ENCODE measurements around the gene RCBTB1. TPM values are rescaled to one million over a fixed set of nuclear protein-coding genes. Genes with fewer than 3 reads are reported as not detected.

The RCBTB1 gene
- total RNA-seq: 19.7 and 22.8 TPM in 2 replicates

DNA sequence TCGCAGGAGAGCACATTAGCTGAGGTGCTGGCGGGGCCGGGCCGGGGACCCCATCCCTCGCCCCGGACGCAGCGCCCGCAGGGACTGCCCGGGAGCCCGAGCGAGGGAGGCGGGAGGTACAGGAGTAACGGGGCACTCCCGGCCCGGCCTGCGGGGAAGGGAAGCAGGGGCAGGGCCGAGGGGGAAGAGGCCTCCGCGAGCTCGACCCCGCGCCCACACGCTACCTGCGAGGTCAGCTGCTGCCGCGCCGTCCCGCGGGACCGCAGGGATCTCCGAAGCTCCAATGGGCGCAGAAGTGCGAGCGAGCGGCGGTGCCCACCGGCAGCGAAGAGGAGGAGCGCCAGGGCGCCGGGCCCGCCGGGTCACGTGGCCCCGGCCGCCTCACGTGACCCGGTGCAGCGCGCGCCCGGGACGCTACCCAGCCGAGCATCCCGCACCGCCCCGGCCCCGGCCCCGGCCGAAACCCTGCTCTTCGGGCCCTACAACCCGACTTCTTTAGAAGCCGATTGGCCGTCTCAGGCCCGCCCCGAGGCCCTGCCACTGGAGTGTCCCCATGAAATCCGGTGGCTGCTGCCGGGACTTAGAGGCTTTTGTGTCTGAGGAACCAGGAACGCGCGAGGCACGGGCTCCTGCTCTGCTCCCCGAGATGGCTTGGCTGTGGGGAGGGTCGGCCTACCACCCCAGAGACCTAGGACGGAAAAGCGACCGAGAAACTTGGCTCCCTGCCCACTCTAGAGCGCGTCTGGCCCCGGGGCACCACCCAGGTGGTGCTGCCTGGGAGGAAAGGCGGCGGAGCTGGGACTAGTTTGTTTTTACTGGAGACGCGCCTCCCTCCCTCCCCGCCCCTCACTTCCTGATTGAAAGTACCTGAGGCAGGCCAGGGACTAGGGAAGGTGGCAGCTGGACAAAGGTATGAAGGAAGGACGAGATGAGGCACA lies at the start of gene RCBTB1:
Gene RCBTB1 (minus strand): TSS at position 339 of the 938 bp plus-strand sequence. CDS start 18,279 bp downstream, outside the sequence.

DNA sequence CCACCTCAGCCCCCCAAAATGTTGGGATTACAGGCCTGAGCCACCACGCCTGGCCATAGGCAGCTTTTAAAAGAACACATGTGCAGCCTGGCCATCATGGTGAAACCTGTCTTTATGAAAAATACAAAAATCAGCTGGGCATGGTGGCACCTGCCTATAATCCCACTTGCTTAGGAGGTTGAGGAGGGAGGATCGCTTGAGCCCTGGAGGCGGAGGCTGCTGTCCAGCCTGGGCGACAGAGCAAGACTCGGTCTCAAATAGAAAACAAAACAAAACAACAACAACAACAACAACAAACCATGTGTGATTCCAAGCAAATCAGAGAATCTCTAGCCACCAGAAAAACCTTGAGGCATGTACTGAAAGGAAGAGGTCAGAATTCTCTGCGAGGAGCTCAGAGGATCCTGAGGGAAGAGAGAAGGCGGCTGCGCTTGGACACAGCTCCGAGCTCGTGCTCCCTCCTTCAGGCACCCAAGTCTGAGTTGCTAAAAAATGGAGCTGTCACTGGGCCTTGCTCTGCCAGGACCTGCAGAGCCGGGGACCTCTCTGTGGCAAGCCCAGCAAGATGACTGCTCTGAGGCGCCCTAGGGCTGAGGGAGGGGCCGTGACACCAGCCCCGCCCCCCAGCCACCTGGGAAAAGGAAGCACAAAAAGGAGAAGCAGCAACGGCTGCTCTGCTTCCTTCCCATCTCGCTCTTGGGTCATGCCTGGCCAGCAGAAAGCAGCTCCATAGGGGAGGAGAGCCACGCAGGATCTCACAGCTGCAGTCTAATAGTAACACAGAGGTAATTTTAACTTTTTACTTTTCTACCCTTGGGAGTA lies 42.7 kb upstream of the RCBTB1 start, which contains the start of gene ARL11:
Gene ARL11 (plus strand): TSS at position 677 of the 822 bp plus-strand sequence. CDS start 1,941 bp downstream, outside the sequence.

DNA sequence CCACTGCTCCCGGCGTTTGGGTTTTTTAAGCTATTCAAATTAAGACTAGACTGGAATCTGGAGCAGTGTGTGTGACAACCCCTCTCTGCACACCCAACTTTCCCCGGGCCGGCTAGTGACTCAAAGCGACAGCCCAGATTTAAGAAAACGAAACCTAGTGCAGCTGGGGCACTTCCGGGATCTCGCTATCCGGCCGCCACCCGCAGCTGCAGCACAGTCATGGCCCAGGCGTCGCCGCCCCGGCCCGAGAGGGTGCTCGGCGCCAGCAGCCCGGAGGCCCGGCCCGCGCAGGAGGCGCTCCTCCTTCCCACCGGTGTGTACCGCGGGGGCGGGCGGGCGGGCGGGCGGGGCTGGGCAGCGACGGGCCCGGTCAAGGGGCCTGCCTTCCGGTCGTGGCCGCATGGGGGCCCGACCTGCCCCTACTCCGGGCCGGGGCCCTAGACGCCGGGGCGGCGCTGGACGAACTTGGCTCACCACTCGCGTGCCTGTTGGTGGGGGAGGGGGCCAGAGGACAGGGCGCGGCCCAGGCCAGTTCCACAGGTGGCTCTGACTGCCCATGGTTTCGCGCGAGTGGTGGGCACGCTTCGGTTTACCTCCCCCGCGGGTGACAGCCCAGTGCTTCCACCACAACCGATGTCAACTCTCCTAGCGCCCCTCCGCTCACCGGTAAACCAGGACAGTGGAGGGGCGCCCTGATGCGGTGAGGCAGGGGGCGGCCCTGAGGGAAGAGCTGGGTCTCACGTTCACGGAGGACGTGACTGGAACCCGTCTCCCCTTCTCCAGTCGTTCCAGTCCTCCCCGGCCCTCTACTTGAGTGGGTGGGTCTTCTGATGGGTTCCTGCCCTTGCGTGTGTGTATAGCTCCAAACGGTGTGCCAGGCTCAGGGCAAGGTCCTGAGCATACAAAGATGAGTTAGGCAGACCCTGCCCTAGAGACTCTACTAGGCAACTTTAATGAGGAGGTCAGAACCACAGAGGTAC lies 89.3 kb downstream of the RCBTB1 start, which contains the start of gene PHF11:
Gene PHF11 (plus strand): TSS at position 171 of the 980 bp plus-strand sequence. CDS start 49 bp downstream, at position 220.

Other genes with a start within 250 kb of the RCBTB1 start
- 13.0 and 13.6 TPM in 2 replicates for gene CAB39L, start 141.5 kb downstream of the RCBTB1 start, total RNA-seq
- 10.0 and 12.7 TPM in 2 replicates for gene SETDB2, start 141.3 kb downstream of the RCBTB1 start, total RNA-seq
- 17.7 and 23.0 TPM in 2 replicates for gene PHF11, start 89.6 kb downstream of the RCBTB1 start, total RNA-seq
- gene ARL11, start 42.9 kb upstream of the RCBTB1 start, total RNA-seq: not detected in 2 replicates
- gene EBPL, start 105.9 kb upstream of the RCBTB1 start, total RNA-seq: 30.5 and 37.0 TPM in 2 replicates
- 19.7 and 45.1 TPM in 2 replicates for gene KPNA3, start 207.1 kb upstream of the RCBTB1 start, total RNA-seq